Activated CD4-positive, alpha-beta memory T cell treated with anti-CD3 and anti-CD28 coated beads, Interleukin-2, amount 10 ng/mL, durations not matched to agents 7 days and 5 days (primary cell): ENCODE measurements around the gene LACTBL1. TPM values are rescaled to one million over a fixed set of nuclear protein-coding genes. Genes with fewer than 3 reads are reported as not detected.
"Not testable (repeated sequence)": the region's sequence is repeated elsewhere in the genome, so short reads cannot be mapped to it uniquely, and the experiment has no call there.

Experiments used
- CTCF ChIA-PET: fragments of 350-600 bp; sonication (Branson Sonifier 250); formaldehyde crosslinking; loops from one replicate; lab custom pipeline; 2021; ENCODE audit warnings: antibody characterized with exemption, inconsistent platforms; lab: Charles Lee
- POLR2A ChIA-PET: fragments of 350-600 bp; sonication (Branson Sonifier 250); formaldehyde crosslinking; loops from one replicate; lab custom pipeline; 2021; ENCODE audit warnings: antibody characterized with exemption; lab: Charles Lee
- DNase-seq: peaks from one replicate; pipeline ENCODE4 v3.0.0-alpha.2; 2020
- H3K27ac Mint-ChIP-seq: one replicate; pipeline ENCODE4 v1.8.0; 2021; ENCODE audit warnings: mild to moderate bottlenecking, mixed read lengths
- H3K27me3 Mint-ChIP-seq: one replicate; pipeline ENCODE4 v1.8.0; 2021; ENCODE audit warnings: mixed read lengths
- H3K36me3 Mint-ChIP-seq: one replicate; pipeline ENCODE4 v1.8.0; 2021; ENCODE audit warnings: low read depth, mixed read lengths
- H3K4me1 Mint-ChIP-seq: one replicate; pipeline ENCODE4 v1.8.0; 2021; ENCODE audit warnings: mixed read lengths
- H3K4me3 Mint-ChIP-seq: one replicate; pipeline ENCODE4 v1.8.0; 2021; ENCODE audit warnings: mild to moderate bottlenecking, mixed read lengths
- H3K9me3 Mint-ChIP-seq: one replicate; pipeline ENCODE4 v1.8.0; 2021; ENCODE audit warnings: mixed read lengths
- total RNA-seq, 2 experiments: library from RNA; stranded (reverse); gene quantifications; one replicate each; pipeline ENCODE4 v1.2.3, GENCODE V29; 2021

Gene LACTBL1
- total RNA-seq: not detected

DNA sequence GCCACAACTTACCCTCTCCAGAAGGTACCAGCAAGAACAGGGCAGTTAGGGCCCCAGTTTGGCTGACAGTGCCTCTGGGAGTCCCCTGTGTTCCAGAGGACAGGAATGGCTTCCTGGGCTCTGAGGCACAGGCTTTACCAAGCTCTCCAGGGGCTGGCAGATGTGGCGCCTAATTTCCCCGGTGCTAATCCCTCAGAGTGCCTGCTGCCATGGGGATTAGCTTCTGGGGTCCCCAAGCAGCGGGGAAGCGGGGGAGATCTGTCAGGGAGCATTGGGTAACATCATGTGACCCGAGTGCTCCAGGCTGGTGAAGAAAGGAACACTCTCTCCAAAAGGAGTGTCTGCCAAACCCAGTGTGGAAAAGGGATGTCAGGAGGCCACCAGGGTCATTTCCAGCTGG, at the start of gene LACTBL1:
LACTBL1 (minus strand) TSS at position 107 of the 400 bp plus-strand sequence. CDS start 550 bp downstream, outside the sequence.
- DNase-seq: no peak
- Mint-ChIP-seq H3K4me3 (no peak within 1 kb of the TSS), H3K4me1 (no peaks in the 10 kb centered on the region), H3K27ac (no peak within 1 kb of the TSS), H3K36me3 (no peaks in the 10 kb centered on the region), H3K9me3 (no peaks in the 10 kb centered on the region), H3K27me3 (peaks cover 48% of the 10 kb centered on the region)
- ChIA-PET POLR2A (no interaction called here), CTCF (no interaction called here)

GRCh38 chr1:23021834-23022233, 49.2 kb upstream of the LACTBL1 start:
- H3K4me3 Mint-ChIP-seq: no peak overlapping the region
- CTCF ChIA-PET: no interaction called here

GRCh38 chr1:23020706-23021405, 48.2 kb upstream of the LACTBL1 start:
- H3K4me1 Mint-ChIP-seq: peaks cover 40% of the 10 kb centered on the region
- no peaks in the 10 kb centered on the region for H3K27me3 Mint-ChIP-seq
- H3K4me3 Mint-ChIP-seq: peak overlapping the region; percentile 88
- ChIA-PET CTCF (interaction anchor here (1.1 to 1.9 kb wide), 2 partner anchors 17 to 164 kb away, joined by 3 to 5 read pairs; no protein-coding TSS in a partner anchor), POLR2A (interaction anchor here (0.9 to 2.9 kb wide), 5 partner anchors 8 to 347 kb away, joined by 3 to 13 read pairs (median 3); no protein-coding TSS in a partner anchor)
- H3K27ac Mint-ChIP-seq: peak overlapping the region; percentile 74
- H3K9me3 Mint-ChIP-seq: peaks cover 6% of the 10 kb centered on the region
- H3K36me3 Mint-ChIP-seq: peaks cover 18% of the 10 kb centered on the region
- DNase-seq: no peak

More at GRCh38 chr1:23021834-23022233, 49.2 kb upstream of the LACTBL1 start:
- DNase-seq: no peak
- Mint-ChIP-seq H3K36me3 (peaks cover 18% of the 10 kb centered on the region), H3K27ac (no peak overlapping the region), H3K9me3 (peaks cover 6% of the 10 kb centered on the region), H3K27me3 (no peaks in the 10 kb centered on the region), H3K4me1 (peaks cover 46% of the 10 kb centered on the region)
- POLR2A ChIA-PET: no interaction called here

DNA sequence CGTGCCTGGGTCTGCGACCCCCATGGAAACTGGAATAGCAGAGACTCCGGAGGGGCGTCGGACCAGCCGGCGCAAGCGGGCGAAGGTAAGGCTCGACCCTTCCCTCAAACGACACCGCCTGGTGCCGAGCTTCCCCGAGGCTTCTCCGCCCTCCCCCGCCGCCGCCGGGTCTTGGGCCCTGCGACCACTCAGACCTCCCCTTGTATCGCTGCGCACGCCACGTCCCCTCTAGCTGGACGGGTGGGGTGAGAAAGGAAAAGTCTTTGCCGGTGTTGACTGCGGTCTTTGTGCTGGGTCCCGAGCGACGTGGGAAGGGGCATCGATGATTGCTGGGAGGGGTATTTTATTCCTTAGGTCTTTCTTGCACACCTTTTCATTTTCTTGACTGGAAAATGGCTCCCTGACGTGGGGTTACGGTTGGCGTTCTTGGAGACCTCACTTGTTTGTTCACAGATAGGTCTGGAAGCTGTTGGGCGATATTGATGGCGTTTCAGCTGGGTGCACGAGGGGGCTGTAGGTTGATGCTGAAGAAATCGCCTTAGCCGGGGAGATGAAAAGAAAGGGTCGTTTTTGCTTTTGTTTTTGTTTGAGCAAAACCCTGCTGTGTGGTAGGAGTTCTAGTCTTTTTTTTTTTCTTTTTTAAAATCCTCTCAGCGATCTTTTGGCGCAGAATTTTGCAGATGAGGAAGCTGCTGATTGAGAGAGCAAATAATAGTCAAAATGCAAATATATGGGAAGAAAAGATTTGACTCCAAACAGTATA, 47.4 kb upstream of the LACTBL1 start:
- H3K27ac Mint-ChIP-seq: peak overlapping the region; percentile 74
- H3K36me3 Mint-ChIP-seq: peaks cover 18% of the 10 kb centered on the region
- H3K9me3 Mint-ChIP-seq: peaks cover 6% of the 10 kb centered on the region
- CTCF ChIA-PET: interaction anchor here (0.7 to 1.9 kb wide), 3 partner anchors 18 to 165 kb away, joined by 3 to 5 read pairs (median 3); no protein-coding TSS in a partner anchor
- peaks cover 40% of the 10 kb centered on the region for H3K4me1 Mint-ChIP-seq
- no peaks in the 10 kb centered on the region for H3K27me3 Mint-ChIP-seq
- DNase-seq: peak; percentile 28
- POLR2A ChIA-PET: interaction anchor here (0.7 to 2.9 kb wide), 6 partner anchors 9 to 672 kb away, joined by 3 to 13 read pairs (median 3); partner anchors contain the start of gene RPL11
- peak overlapping the region; percentile 88 for H3K4me3 Mint-ChIP-seq

DNA sequence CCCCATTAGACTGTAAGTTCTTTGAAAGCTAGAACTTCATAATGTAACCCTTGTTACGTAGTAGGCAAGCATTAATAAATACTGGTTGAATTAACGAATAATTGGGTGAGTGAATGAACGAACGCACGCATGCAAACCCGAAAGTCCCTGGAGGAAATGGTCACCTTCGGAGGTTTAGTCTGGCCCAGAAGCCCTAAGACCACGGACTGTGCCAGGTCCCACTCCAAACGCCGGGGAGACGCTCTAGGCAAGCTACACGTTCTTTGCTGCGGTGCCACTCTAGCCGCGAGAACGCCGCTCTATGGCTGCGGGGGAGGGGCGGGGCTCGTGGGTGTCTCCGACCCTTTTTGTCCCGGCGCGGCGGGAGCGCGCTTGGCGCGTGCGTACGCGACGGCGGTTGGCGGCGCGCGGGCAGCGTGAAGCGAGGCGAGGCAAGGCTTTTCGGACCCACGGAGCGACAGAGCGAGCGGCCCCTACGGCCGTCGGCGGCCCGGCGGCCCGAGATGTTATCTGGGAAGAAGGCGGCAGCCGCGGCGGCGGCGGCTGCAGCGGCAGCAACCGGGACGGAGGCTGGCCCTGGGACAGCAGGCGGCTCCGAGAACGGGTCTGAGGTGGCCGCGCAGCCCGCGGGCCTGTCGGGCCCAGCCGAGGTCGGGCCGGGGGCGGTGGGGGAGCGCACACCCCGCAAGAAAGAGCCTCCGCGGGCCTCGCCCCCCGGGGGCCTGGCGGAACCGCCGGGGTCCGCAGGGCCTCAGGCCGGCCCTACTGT, 46.6 kb upstream of the LACTBL1 start, which contains the start of gene KDM1A:
KDM1A (plus strand) TSS at position 375 of the 769 bp plus-strand sequence; CDS start at position 504, 129 bp downstream.
- Mint-ChIP-seq H3K4me1 (peaks cover 38% of the 10 kb centered on the region), H3K36me3 (peaks cover 18% of the 10 kb centered on the region), H3K9me3 (peaks cover 6% of the 10 kb centered on the region), H3K27ac (peak within 1 kb of the TSS; percentile 77), H3K4me3 (peak within 1 kb of the TSS; percentile 88), H3K27me3 (no peaks in the 10 kb centered on the region)
- ChIA-PET POLR2A (interaction anchor here (0.7 to 2.9 kb wide), 5 partner anchors 12 to 672 kb away, joined by 3 to 13 read pairs (median 3); partner anchors contain the start of genes HNRNPR and RPL11), CTCF (interaction anchor here (0.7 to 1.9 kb wide), 4 partner anchors 19 to 192 kb away, joined by 3 to 5 read pairs (median 4); no protein-coding TSS in a partner anchor)
- peak; percentile 95 for DNase-seq

- ChIA-PET CTCF (interaction anchor here (0.8 to 1.0 kb wide), 2 partner anchors 101 to 192 kb away, joined by 3 to 4 read pairs; no protein-coding TSS in a partner anchor), POLR2A (interaction anchor here (1.2 to 2.9 kb wide), 3 partner anchors 12 to 326 kb away, joined by 3 to 13 read pairs (median 3); partner anchors contain the start of gene HNRNPR)
These were observed 46.0 kb upstream of the LACTBL1 start for GRCh38 chr1:23018661-23019093.

DNA sequence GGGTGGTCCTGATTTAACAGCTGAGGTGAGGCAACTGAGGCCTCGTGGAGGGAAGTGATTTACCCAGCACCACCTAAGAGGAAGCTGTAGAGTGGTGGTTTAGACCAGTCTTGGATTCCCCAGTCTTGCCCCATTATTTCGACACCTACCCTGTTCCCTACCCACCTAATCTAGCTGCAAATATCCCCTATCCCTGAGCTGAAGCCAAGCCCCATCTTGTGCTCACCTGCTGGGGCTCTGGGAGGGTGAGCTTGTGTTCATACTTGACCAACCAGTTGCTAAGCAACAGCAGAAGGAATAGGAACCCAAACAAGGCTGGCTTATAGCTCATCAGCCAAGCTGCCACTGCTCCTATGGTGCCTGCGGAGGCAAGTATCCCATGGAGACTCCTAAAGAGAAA, 41.0 kb upstream of the LACTBL1 start:
- Mint-ChIP-seq H3K27ac (no peak overlapping the region), H3K36me3 (no peaks in the 10 kb centered on the region), H3K4me1 (peaks cover 6% of the 10 kb centered on the region), H3K4me3 (no peak overlapping the region), H3K9me3 (no peaks in the 10 kb centered on the region), H3K27me3 (peaks cover 2% of the 10 kb centered on the region)
- ChIA-PET CTCF (no interaction called here), POLR2A (no interaction called here)
- DNase-seq: no peak

More at GRCh38 chr1:23018661-23019093, 46.0 kb upstream of the LACTBL1 start:
- DNase-seq: no peak
- H3K4me1 Mint-ChIP-seq: peaks cover 36% of the 10 kb centered on the region
- H3K4me3 Mint-ChIP-seq: peak overlapping the region; percentile 88
- H3K27ac Mint-ChIP-seq: peak overlapping the region; percentile 77
- H3K27me3 Mint-ChIP-seq: no peaks in the 10 kb centered on the region
- H3K36me3 Mint-ChIP-seq: peaks cover 15% of the 10 kb centered on the region
- H3K9me3 Mint-ChIP-seq: peaks cover 6% of the 10 kb centered on the region

DNA sequence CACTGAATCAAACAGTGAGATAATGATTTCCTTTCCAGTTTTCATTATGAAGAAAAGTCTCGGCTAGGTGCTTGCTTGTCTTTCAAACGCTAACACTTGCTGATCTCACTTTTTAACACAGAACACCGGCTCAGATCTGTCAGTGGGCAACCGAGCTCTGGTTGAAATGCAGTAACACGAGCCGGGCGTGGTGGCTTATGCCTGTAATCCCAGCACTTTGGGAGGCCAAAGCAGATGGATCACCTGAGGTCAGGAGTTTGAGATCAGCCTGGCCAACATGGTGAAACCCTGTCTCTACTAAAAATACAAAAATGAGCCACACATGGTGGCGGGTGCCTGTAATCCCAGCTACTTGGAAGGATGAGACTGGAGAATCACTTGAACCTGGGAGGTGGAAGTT, 37.4 kb upstream of the LACTBL1 start:
- H3K9me3 Mint-ChIP-seq, H3K27me3 Mint-ChIP-seq, H3K4me1 Mint-ChIP-seq, CTCF ChIA-PET, DNase-seq, H3K36me3 Mint-ChIP-seq, H3K27ac Mint-ChIP-seq, H3K4me3 Mint-ChIP-seq, POLR2A ChIA-PET: not testable (repeated sequence)

DNA sequence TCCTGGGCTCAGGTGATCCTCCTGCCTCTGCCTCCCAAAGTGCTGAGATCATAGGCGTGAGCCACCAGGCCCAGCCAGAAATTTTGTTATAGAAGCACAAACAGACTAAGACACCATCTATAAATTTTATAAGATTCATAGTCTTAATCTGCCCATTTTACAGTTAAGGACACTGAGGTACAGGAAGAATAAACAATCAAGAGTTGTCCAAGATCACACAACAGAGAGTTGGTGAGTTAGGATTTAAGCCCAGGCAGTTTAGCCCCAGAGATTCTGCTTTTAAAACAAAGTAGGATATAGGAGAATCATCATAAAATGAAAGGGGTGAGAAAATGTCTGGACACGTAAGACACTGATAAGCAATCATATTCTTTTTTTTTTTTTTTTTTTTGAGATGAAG, 36.2 kb upstream of the LACTBL1 start:
- ChIA-PET CTCF (no interaction called here), POLR2A (no interaction called here)
- H3K36me3 Mint-ChIP-seq: no peaks in the 10 kb centered on the region
- no peaks in the 10 kb centered on the region for H3K4me1 Mint-ChIP-seq
- H3K27me3 Mint-ChIP-seq: peaks cover 4% of the 10 kb centered on the region
- H3K9me3 Mint-ChIP-seq: no peaks in the 10 kb centered on the region
- no peak overlapping the region for H3K27ac Mint-ChIP-seq
- no peak overlapping the region for H3K4me3 Mint-ChIP-seq
- DNase-seq: no peak

DNA sequence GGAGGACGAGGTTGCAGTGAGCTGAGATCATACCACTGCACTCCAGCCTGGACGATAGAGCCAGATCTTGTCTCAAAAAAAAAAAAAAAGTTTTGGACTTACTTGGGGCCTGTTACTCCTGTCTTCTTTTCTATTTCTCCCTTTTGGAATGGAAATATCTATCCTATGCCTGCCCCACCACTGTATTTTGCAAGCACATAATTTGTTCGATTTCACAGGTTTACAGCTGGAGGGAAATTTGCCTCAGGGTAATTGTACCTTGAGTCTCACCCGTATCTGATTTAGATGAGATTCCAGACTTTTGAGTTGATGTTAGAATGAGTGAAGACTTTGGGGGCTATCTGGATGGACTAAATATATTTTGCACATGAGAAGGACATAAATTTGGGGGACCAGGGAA, 34.4 kb upstream of the LACTBL1 start:
- no peaks in the 10 kb centered on the region for H3K9me3 Mint-ChIP-seq
- POLR2A ChIA-PET: no interaction called here
- CTCF ChIA-PET: interaction anchor here (0.7 kb wide), 2 partner anchors 11 to 855 kb away, joined by 3 to 5 read pairs; no protein-coding TSS in a partner anchor
- no peak overlapping the region for H3K4me3 Mint-ChIP-seq
- H3K27me3 Mint-ChIP-seq: peaks cover 12% of the 10 kb centered on the region
- H3K4me1 Mint-ChIP-seq: no peaks in the 10 kb centered on the region
- H3K36me3 Mint-ChIP-seq: no peaks in the 10 kb centered on the region
- no peak overlapping the region for H3K27ac Mint-ChIP-seq
- DNase-seq: no peak

GRCh38 chr1:23004769-23005168, 32.1 kb upstream of the LACTBL1 start:
- H3K9me3 Mint-ChIP-seq, H3K4me3 Mint-ChIP-seq, H3K36me3 Mint-ChIP-seq, H3K27ac Mint-ChIP-seq, DNase-seq, CTCF ChIA-PET, POLR2A ChIA-PET, H3K4me1 Mint-ChIP-seq: not testable (repeated sequence)
- H3K27me3 Mint-ChIP-seq: peaks cover 10% of the 10 kb centered on the region

DNA sequence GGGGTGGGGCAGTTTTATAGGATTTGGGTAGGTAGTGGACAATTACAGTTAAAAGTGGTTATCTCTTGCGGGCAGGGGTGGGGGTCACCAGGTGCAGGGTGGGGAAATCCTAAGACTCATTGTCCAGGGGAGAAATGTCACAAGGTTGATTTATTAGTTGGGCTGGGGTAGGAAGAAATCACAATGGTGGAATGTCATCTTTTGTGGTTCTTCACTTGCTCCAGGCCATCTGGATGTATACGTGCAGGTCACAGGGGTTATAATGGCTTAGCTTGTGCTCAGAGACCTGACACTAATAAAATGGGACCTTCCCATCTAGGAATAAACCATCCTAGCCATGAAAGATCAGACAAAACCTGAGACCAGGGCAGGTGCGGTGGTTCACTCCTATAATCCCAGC, 31.4 kb upstream of the LACTBL1 start:
- Mint-ChIP-seq H3K4me3 (no peak overlapping the region), H3K36me3 (no peaks in the 10 kb centered on the region), H3K27ac (no peak overlapping the region), H3K4me1 (no peaks in the 10 kb centered on the region), H3K27me3 (peaks cover 10% of the 10 kb centered on the region), H3K9me3 (no peaks in the 10 kb centered on the region)
- no peak for DNase-seq
- CTCF ChIA-PET: no interaction called here
- POLR2A ChIA-PET: no interaction called here
